Measurements from ENCODE around the gene ANKS1A.

GRCh38 chr6:35026434-35027222 lies 137.6 kb downstream of the ANKS1A start:
- TF ChIP-seq CTCF (IDR thresholded peaks at IDR 0.05) (no peak), EZH2 (IDR thresholded peaks at IDR 0.05) (no peak)

Measured in neural progenitor cell (in vitro differentiated cells).